ENCODE measurements around the gene SRPX. TPM values are rescaled to one million over a fixed set of nuclear protein-coding genes. Genes with fewer than 3 reads are reported as not detected.
A peak's percentile ranks its signal among the peaks of the same experiment; 100 is the strongest.

The SRPX gene
- not detected for polyA plus RNA-seq

- H3K27ac Mint-ChIP-seq: no peak within 1 kb of the TSS
- no peaks in the 10 kb centered on the region for H3K9me3 Mint-ChIP-seq
- H3K4me1 Mint-ChIP-seq: peaks cover 0 to 7% (median 6%) of the 10 kb centered on the region in 3 donors
- peaks cover 32% of the 10 kb centered on the region for H3K27me3 Mint-ChIP-seq
- peak within 1 kb of the TSS in 3 of 4 donors; percentile 12 to 76 (median 25) for H3K4me3 Mint-ChIP-seq
- no peaks in the 10 kb centered on the region for H3K36me3 Mint-ChIP-seq
Measured at GRCh38 chrX:38220415-38221390, at the start of gene SRPX. Gene SRPX, minus strand, starts transcription at chrX:38220871. Its CDS starts 79 bp downstream, at chrX:38220792.

GRCh38 chrX:38268011-38268410, 47.3 kb upstream of the SRPX start:
- Mint-ChIP-seq H3K4me3 (peak overlapping the region in 1 of 4 donors; percentile 57), H3K4me1 (peaks cover 0 to 2% (median 0%) of the 10 kb centered on the region in 3 donors), H3K27me3 (no peaks in the 10 kb centered on the region), H3K9me3 (no peaks in the 10 kb centered on the region), H3K27ac (no peak overlapping the region), H3K36me3 (peaks cover 3% of the 10 kb centered on the region)

GRCh38 chrX:38262715-38263620, 42.3 kb upstream of the SRPX start:
- Mint-ChIP-seq H3K4me3 (no peak overlapping the region), H3K27ac (no peak overlapping the region), H3K4me1 (peaks cover 0 to 1% (median 0%) of the 10 kb centered on the region in 3 donors), H3K27me3 (peaks cover 4% of the 10 kb centered on the region), H3K9me3 (peaks cover 0 to 3% (median 0%) of the 10 kb centered on the region in 3 donors), H3K36me3 (no peaks in the 10 kb centered on the region)

GRCh38 chrX:38260231-38260630, 39.6 kb upstream of the SRPX start:
- H3K36me3 Mint-ChIP-seq: no peaks in the 10 kb centered on the region
- peaks cover 0 to 1% (median 0%) of the 10 kb centered on the region in 3 donors for H3K4me1 Mint-ChIP-seq
- H3K9me3 Mint-ChIP-seq: peaks cover 0 to 3% (median 0%) of the 10 kb centered on the region in 3 donors
- no peak overlapping the region for H3K4me3 Mint-ChIP-seq
- H3K27me3 Mint-ChIP-seq: peaks cover 4% of the 10 kb centered on the region
- H3K27ac Mint-ChIP-seq: no peak overlapping the region

- Mint-ChIP-seq H3K27me3 (peaks cover 14% of the 10 kb centered on the region), H3K27ac (no peak overlapping the region), H3K9me3 (peaks cover 0 to 3% (median 0%) of the 10 kb centered on the region in 3 donors), H3K36me3 (no peaks in the 10 kb centered on the region), H3K4me1 (peaks cover 0 to 1% (median 0%) of the 10 kb centered on the region in 3 donors), H3K4me3 (no peak overlapping the region)
Measured at GRCh38 chrX:38256019-38256418, 35.3 kb upstream of the SRPX start.

GRCh38 chrX:38249965-38250364, 29.3 kb upstream of the SRPX start:
- H3K4me3 Mint-ChIP-seq: no peak overlapping the region
- no peaks in the 10 kb centered on the region for H3K36me3 Mint-ChIP-seq
- H3K27me3 Mint-ChIP-seq: peaks cover 10% of the 10 kb centered on the region
- no peaks in the 10 kb centered on the region for H3K4me1 Mint-ChIP-seq
- no peaks in the 10 kb centered on the region for H3K9me3 Mint-ChIP-seq
- H3K27ac Mint-ChIP-seq: no peak overlapping the region

- Mint-ChIP-seq H3K27ac (no peak overlapping the region), H3K27me3 (peaks cover 10% of the 10 kb centered on the region), H3K9me3 (no peaks in the 10 kb centered on the region), H3K4me3 (no peak overlapping the region), H3K36me3 (no peaks in the 10 kb centered on the region), H3K4me1 (no peaks in the 10 kb centered on the region)
Measured at GRCh38 chrX:38247051-38247450, 26.4 kb upstream of the SRPX start.

GRCh38 chrX:38240541-38240940, 19.9 kb upstream of the SRPX start:
- peaks cover 5% of the 10 kb centered on the region for H3K27me3 Mint-ChIP-seq
- H3K4me3 Mint-ChIP-seq: no peak overlapping the region
- no peaks in the 10 kb centered on the region for H3K9me3 Mint-ChIP-seq

GRCh38 chrX:38236901-38237615, 16.4 kb upstream of the SRPX start:
- no peak overlapping the region for H3K27ac Mint-ChIP-seq
- no peaks in the 10 kb centered on the region for H3K36me3 Mint-ChIP-seq
- peaks cover 2% of the 10 kb centered on the region for H3K27me3 Mint-ChIP-seq
- H3K4me3 Mint-ChIP-seq: no peak overlapping the region
- no peaks in the 10 kb centered on the region for H3K9me3 Mint-ChIP-seq
- no peaks in the 10 kb centered on the region for H3K4me1 Mint-ChIP-seq

More at GRCh38 chrX:38240541-38240940, 19.9 kb upstream of the SRPX start:
- no peaks in the 10 kb centered on the region for H3K4me1 Mint-ChIP-seq
- H3K36me3 Mint-ChIP-seq: no peaks in the 10 kb centered on the region
- H3K27ac Mint-ChIP-seq: no peak overlapping the region

GRCh38 chrX:38233891-38234667, 13.4 kb upstream of the SRPX start:
- Mint-ChIP-seq H3K4me3 (no peak overlapping the region), H3K27ac (no peak overlapping the region)

GRCh38 chrX:38232079-38232686, 11.5 kb upstream of the SRPX start:
- H3K4me1 Mint-ChIP-seq: no peaks in the 10 kb centered on the region
- H3K4me3 Mint-ChIP-seq: no peak overlapping the region
- no peaks in the 10 kb centered on the region for H3K36me3 Mint-ChIP-seq
- H3K27ac Mint-ChIP-seq: no peak overlapping the region
- peaks cover 0 to 4% (median 0%) of the 10 kb centered on the region in 3 donors for H3K9me3 Mint-ChIP-seq
- H3K27me3 Mint-ChIP-seq: no peaks in the 10 kb centered on the region

More at GRCh38 chrX:38233891-38234667, 13.4 kb upstream of the SRPX start:
- no peaks in the 10 kb centered on the region for H3K36me3 Mint-ChIP-seq
- peaks cover 2% of the 10 kb centered on the region for H3K27me3 Mint-ChIP-seq
- no peaks in the 10 kb centered on the region for H3K9me3 Mint-ChIP-seq
- no peaks in the 10 kb centered on the region for H3K4me1 Mint-ChIP-seq

GRCh38 chrX:38225093-38225492, 4.4 kb upstream of the SRPX start:
- Mint-ChIP-seq H3K36me3 (no peaks in the 10 kb centered on the region), H3K9me3 (peaks cover 0 to 4% (median 0%) of the 10 kb centered on the region in 3 donors), H3K27ac (no peak overlapping the region), H3K4me3 (no peak overlapping the region), H3K4me1 (peaks cover 0 to 4% (median 4%) of the 10 kb centered on the region in 3 donors), H3K27me3 (peaks cover 18% of the 10 kb centered on the region)

GRCh38 chrX:38224160-38224559, 3.5 kb upstream of the SRPX start:
- Mint-ChIP-seq H3K4me1 (peaks cover 0 to 7% (median 4%) of the 10 kb centered on the region in 3 donors), H3K4me3 (no peak overlapping the region), H3K36me3 (no peaks in the 10 kb centered on the region), H3K9me3 (peaks cover 0 to 4% (median 0%) of the 10 kb centered on the region in 3 donors), H3K27me3 (peaks cover 24% of the 10 kb centered on the region), H3K27ac (no peak overlapping the region)

Measured in IgD-negative memory B cell (primary cell).